A673 (cell line): ENCODE measurements around the gene CCDC106. TPM values are rescaled to one million over a fixed set of nuclear protein-coding genes. Genes with fewer than 3 reads are reported as not detected.

ENCODE experiments used
- BruUV-seq: library from RNA; stranded (reverse); fragments of 400-500 nt; replicated peaks from 2 replicates; lab custom pipeline; 2021; lab: Mats Ljungman, UMichigan
- CTCF ChIA-PET: fragments of 300-600 bp; sonication (Branson Sonifier 250); formaldehyde crosslinking; loops from one replicate; lab custom pipeline; 2022; ENCODE audit warnings: antibody characterized with exemption; lab: Charles Lee
- POLR2A ChIA-PET: fragments of 300-600 bp; sonication (Branson Sonifier 250); formaldehyde crosslinking; loops from one replicate; lab custom pipeline; 2022; ENCODE audit warnings: antibody characterized with exemption; ENCODE audit not compliant: low non-redundant PET; lab: Charles Lee
- DNase-seq: peaks from one replicate; pipeline ENCODE4 v3.0.0-alpha.2; 2015; ENCODE audit warnings: low spot score
- H3K27ac ChIP-seq: fragments of 200-600 bp; sonication (generic); 2 replicates; pipeline ENCODE4 v1.5.1; 2016; ENCODE audit warnings: mixed run types, low read depth, mild to moderate bottlenecking, mixed read lengths, antibody characterized with exemption, low read length; ENCODE audit not compliant: poor library complexity, severe bottlenecking
- H3K27me3 ChIP-seq: fragments of 200-600 bp; sonication (generic); replicated peaks from 2 replicates; pipeline ENCODE4 v1.6.1; 2017; ENCODE audit warnings: mixed run types, low read depth, mild to moderate bottlenecking, mixed read lengths, antibody characterized with exemption, low read length; ENCODE audit not compliant: insufficient read depth, poor library complexity
- H3K36me3 ChIP-seq: fragments of 200-600 bp; sonication (generic); 2 replicates; pipeline ENCODE4 v1.6.1; 2016; ENCODE audit warnings: mixed run types, mild to moderate bottlenecking, mixed read lengths, antibody characterized with exemption, low read length; ENCODE audit not compliant: insufficient read depth, poor library complexity, severe bottlenecking
- H3K4me1 ChIP-seq: fragments of 200-600 bp; sonication (generic); 2 replicates; pipeline ENCODE4 v1.6.1; 2017; ENCODE audit warnings: mixed run types, mild to moderate bottlenecking, mixed read lengths, antibody characterized with exemption, low read length; ENCODE audit not compliant: insufficient read depth, poor library complexity, severe bottlenecking
- H3K4me3 ChIP-seq: fragments of 200-600 bp; sonication (generic); 2 replicates; pipeline ENCODE4 v1.5.1; 2016; ENCODE audit warnings: low read depth, mixed run types, mild to moderate bottlenecking, mixed read lengths, low read length; ENCODE audit not compliant: poor library complexity, severe bottlenecking
- H3K9me3 ChIP-seq: fragments of 200-600 bp; sonication (generic); 2 replicates; pipeline ENCODE4 v1.6.1; 2016; ENCODE audit warnings: mixed run types, low read depth, mild to moderate bottlenecking, mixed read lengths, antibody characterized with exemption, low read length; ENCODE audit not compliant: poor library complexity, severe bottlenecking
- EZH2 ChIP-seq: fragments of 200-600 bp; sonication (generic); IDR thresholded peaks from 2 replicates; pipeline ENCODE4 v1.6.1; 2017; ENCODE audit warnings: borderline replicate concordance, low read depth, mild to moderate bottlenecking, mixed read lengths, antibody characterized with exemption, low read length; ENCODE audit not compliant: poor library complexity, severe bottlenecking
- intact Hi-C: fragments of 100-400 bp; cut with micrococcal nuclease; formaldehyde crosslinking; loops from one replicate; pipeline ENCODE4 v1.10.0; 2022; ENCODE audit not compliant: unreplicated experiment
- total RNA-seq: library from RNA; stranded (reverse); gene quantifications from 2 replicates; pipeline ENCODE4 v1.2.3, GENCODE V29; 2021
- TF ChIP-seq, protein P1 (sequence below): fragments of 300-800, 200-600 bp; sonication (generic); conservative IDR thresholded peaks from 2 replicates; pipeline ENCODE4 v1.5.1; 2017; ENCODE audit warnings: low read depth, mild to moderate bottlenecking, antibody characterized with exemption, low read length, moderate library complexity, mixed read lengths

Gene CCDC106
- total RNA-seq, 1 experiment from 2014 or later = 41.5 TPM

- Histone ChIP-seq H3K4me3 (no peak overlapping the region), H3K9me3 (no peaks in the 10 kb centered on the region), H3K36me3 (peaks cover 26% of the 10 kb centered on the region), H3K27ac (no peak overlapping the region), H3K27me3 (no peaks in the 10 kb centered on the region), H3K4me1 (peaks cover under 1% of the 10 kb centered on the region)
- BruUV-seq = no TSS peak
- intact Hi-C loops = no loop called here
- no peak for DNase-seq
- POLR2A ChIA-PET = no interaction called here
- TF ChIP-seq, protein P1, sequence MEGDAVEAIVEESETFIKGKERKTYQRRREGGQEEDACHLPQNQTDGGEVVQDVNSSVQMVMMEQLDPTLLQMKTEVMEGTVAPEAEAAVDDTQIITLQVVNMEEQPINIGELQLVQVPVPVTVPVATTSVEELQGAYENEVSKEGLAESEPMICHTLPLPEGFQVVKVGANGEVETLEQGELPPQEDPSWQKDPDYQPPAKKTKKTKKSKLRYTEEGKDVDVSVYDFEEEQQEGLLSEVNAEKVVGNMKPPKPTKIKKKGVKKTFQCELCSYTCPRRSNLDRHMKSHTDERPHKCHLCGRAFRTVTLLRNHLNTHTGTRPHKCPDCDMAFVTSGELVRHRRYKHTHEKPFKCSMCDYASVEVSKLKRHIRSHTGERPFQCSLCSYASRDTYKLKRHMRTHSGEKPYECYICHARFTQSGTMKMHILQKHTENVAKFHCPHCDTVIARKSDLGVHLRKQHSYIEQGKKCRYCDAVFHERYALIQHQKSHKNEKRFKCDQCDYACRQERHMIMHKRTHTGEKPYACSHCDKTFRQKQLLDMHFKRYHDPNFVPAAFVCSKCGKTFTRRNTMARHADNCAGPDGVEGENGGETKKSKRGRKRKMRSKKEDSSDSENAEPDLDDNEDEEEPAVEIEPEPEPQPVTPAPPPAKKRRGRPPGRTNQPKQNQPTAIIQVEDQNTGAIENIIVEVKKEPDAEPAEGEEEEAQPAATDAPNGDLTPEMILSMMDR = no peak
- no peak for TF ChIP-seq EZH2
- CTCF ChIA-PET = no interaction called here
Observed at GRCh38 chr19:55611983-55612645, 35.9 kb upstream of the CCDC106 start.

- Histone ChIP-seq H3K9me3 (no peaks in the 10 kb centered on the region), H3K4me1 (no peaks in the 10 kb centered on the region), H3K36me3 (peaks cover 30% of the 10 kb centered on the region), H3K4me3 (no peak overlapping the region), H3K27ac (no peak overlapping the region), H3K27me3 (no peaks in the 10 kb centered on the region)
- no TSS peak for BruUV-seq
- intact Hi-C loops = no loop called here
- ChIA-PET CTCF (no interaction called here), POLR2A (interaction anchor here (0.7 kb wide), 1 partner anchor 14 kb away, joined by 4 read pairs; no protein-coding TSS in a partner anchor)
- TF ChIP-seq, protein P1 = no peak
- no peak for TF ChIP-seq EZH2
- DNase-seq = no peak
Observed at GRCh38 chr19:55613396-55613795, 34.6 kb upstream of the CCDC106 start.

- Histone ChIP-seq H3K27ac (no peak overlapping the region), H3K4me1 (no peaks in the 10 kb centered on the region), H3K36me3 (peaks cover 30% of the 10 kb centered on the region), H3K4me3 (no peak overlapping the region), H3K9me3 (no peaks in the 10 kb centered on the region), H3K27me3 (no peaks in the 10 kb centered on the region)
- intact Hi-C loops = no loop called here
- CTCF ChIA-PET = no interaction called here
- TF ChIP-seq, protein P1 = no peak
- no peak for TF ChIP-seq EZH2
- no TSS peak for BruUV-seq
- POLR2A ChIA-PET = no interaction called here
- no peak for DNase-seq
Observed at GRCh38 chr19:55613930-55614710, 33.9 kb upstream of the CCDC106 start.
